Renal pelvis (tissue), 4 donors: ENCODE data around the gene SLC12A7. TPM values are rescaled to one million over a fixed set of nuclear protein-coding genes. Genes with fewer than 3 reads are reported as not detected.
"Not testable (repeated sequence)": the region's sequence is repeated elsewhere in the genome, so short reads cannot be mapped to it uniquely, and the experiment has no call there.

Experiments used
- DNase-seq: peaks from one replicate; pipeline ENCODE4 v3.0.0-alpha.2; 2013
- polyA plus RNA-seq, 3 donors: library from polyadenylated mRNA; unstranded; fragments of 120-200 nt; gene quantifications; one replicate each; pipeline ENCODE4 v1.2.1, GENCODE V29; 2013; ENCODE audit not compliant: insufficient read length in 3 of 3

Gene SLC12A7
- polyA plus RNA-seq, 3 donors: 41.3 to 50.2 (median 44.3) TPM

DNA sequence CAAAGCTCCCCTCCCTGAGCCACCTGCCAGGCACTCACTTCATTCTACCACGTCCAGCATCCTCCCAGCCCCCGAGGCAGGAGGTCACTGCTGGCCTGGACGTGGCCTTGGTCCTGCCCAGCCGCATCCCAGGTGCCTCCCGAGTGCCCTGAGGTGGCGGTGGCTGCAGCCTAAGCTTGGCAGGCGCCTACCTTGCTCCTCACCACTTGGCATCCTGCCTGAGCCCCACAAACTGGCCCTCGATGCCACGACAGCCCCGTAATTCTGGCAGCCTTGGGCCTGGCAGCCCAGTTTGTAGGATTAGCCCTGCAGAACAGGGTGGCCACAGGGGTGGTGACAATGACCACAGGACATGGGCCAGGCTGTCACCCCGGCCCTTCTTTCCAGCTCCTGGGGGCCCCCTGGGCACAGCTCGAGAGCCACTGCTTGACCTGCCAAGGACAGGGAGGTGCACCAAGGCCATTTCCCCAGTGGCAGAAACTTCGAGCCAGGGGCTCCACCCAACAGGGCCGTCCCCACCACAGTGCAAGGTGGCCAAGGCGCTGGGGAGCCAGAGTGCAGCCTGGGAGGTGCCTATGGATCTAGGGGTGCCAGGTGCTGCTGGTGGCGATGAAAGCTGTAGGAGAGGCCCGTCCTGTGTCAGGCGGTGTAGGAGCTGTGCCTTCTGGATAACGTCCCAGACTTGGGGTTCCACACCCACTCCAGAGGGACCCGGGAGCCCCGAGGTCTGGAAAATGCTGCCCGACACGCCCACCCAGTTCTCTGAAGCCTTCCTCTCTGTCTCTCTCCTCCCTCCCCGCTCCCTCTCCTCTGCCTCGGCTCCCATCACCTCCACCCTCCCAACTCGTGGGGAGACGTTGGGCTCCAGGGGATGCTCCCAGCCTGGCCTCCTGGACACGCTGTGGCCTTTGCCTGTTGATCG is 84.9 kb downstream of the SLC12A7 start:
- no peak for DNase-seq

DNA sequence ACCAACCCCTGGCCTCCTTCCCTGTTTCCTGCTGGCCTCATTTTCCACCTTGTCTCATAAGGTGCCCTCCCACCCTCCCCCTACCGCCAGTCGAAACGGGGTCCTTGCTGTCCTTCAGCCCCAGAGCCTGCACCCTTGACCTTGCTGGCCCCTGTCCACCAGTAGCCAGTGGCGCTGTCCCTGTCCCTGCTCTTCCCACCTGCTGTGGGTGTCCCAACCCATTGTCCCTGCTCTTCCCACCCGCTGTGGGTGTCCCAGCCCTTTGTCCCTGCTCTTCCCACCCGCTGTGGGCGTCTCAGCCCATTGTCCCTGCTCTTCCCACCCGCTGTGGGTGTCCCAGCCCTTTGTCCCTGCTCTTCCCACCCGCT is 89.9 kb downstream of the SLC12A7 start:
- not testable (repeated sequence) for DNase-seq

DNA sequence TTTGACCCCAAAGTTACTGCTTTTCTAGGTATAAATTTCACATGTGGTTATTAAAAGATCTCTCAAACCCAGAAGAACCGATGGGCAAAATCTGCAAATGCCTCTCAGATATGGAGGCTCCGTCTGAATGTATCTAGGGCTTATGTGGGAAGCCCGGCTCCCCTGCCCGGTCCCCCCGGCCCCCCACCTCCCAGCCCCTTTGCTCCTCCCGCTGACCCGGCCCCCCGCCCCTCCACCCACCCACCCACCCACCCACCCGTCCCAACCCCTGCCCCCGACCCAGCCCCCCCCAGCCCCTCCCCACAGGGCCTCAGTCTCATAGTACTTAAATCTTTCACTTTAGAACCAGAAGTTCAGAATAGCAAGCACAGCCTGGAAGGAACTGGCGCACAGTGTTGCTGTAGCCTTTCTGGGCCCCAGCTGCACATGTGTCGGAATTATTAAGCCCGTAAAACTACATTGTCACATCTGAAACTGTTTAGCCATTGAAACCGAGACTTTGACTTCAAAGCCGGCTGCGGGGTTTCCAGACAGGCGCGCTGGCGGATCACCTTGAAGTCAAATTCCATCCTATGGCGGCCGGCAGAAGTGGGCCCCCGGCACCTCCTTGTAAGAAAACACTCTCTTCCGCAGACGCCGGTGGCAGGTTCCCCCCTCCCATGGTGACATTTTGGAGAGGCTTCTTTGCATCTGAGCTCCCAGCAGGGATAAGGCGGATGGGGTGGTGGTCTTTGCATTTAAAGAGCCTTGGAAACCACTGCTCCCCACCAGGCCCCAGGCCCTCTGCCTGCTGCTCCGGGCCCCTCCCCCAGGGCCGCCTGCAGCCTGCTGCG is 90.5 kb downstream of the SLC12A7 start:
- DNase-seq: peak; percentile 80

DNA sequence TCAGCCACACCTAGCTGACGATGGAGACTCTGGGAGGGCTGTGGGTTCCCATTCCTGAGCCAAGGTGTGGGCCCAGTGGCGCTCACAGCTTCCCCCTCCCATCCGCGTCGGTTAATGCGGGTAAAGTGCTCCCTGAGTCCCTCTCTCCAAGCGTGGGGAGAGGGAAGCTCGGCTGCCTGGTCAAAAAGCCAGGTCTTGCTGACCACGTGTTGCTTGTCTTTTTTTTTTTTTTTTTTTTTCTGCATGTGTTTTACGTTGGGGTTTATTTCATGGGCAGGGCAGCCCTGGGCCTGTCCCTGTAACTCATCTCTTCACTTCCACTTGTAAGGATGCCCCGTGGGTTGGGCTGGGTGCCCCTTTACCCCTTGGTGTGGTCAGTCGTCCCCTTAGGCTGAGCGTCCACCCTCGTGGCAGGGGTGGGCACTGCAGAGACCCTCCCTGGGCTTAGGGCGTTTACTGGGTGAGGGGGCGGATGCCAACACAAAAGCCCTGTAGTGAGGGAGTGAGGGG is 91.4 kb downstream of the SLC12A7 start:
- DNase-seq: no peak

DNA sequence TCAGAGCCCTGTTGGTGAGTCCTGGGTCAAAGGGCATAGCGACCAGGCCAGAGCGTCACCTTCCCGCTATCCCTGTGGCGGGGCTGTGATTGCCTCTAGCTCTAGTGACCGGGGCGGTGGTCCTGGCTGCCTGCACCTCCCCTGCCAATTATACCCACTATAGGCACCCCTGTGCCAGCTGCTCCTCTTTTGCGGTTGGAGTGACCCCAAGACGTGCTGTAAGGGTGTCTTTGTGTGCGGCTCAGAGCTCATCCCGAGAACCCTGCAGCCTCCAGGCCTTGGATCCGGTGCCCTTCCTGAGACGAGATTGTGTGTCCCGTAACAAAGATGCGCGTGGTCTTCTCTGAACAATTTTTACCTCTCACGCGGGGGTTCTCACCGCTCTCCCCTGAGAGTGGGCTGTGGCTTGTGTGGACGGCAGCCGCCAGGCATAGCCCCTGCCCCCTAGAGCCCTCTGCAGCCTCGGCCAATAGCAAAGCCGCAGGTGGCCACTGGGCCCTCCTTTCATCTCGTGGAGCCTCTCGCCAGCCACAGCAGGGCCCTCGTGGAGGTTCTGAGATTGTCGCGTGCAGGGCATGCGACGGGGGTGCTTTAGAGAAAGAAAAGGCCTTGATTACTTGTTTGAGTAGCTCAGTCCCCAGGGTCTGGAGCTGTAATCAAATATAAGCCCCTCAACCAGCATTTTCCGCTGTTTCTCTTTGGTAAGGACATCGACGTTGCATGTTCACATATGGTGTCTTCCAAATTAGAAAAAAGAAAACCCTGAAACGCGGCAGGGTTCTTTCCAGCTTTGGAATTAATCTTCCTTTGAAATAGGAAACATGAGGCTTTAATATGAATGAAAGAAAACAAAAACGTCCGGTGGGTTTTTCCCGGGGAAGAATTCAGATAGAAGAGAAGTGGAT is 92.6 kb downstream of the SLC12A7 start:
- no peak for DNase-seq

DNA sequence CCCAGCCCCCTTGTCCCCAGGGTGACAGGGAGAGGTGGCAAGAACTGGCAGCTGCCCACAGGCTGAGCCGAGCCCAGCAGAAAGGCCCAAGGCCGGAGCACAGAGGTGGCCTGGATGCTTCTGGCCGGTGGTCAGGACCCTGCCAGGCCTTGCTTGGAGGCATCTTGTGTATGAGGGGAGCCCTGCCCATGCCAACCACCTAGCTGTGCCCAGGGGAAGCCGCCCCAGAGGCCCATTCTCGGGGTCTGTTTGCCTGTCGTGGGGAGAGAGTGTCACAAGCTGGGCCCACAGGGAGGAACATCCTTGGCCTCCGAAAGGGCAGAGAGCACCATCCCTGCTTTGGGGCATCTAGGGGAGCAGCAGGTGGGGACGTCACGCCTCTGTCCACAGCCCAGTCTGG is 93.3 kb downstream of the SLC12A7 start:
- no peak for DNase-seq

DNA sequence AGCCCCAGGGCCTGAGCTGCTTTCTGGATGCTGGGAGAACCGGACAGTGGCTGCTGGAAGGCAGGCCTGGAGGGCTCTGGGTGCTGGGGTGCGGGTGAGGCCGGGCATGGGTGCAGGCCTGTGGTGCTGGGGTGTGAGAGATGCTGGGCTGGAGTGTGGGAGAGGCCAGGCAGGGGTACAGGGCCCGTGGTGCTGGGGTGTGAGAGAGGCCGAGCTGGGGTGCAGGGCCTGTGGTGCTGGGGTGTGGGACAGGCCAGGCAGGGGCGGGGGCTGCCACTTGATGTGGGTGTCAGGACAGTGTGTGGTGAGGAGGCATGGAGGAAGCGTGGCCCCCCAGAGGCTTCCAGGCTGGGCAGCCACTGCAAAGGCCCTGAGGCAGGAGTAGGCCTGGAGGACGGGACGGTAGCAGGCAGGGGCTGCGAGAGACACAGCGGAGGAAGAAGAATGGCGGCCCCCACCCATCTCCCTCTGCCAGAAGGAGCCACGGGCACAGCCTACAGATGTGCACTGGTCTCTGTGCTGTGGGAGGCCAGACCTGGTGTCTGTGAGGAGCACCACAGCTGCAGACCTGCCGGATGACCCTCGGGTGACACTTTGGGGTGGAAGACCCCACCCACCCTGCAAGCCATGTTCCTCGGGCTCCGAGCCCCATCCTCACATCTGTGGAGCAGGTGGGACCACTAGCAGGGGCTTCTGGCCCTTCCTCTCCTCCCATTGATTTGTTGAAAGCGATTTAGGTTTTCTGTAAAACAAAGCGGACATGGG is 94.0 kb downstream of the SLC12A7 start:
- DNase-seq: no peak

DNA sequence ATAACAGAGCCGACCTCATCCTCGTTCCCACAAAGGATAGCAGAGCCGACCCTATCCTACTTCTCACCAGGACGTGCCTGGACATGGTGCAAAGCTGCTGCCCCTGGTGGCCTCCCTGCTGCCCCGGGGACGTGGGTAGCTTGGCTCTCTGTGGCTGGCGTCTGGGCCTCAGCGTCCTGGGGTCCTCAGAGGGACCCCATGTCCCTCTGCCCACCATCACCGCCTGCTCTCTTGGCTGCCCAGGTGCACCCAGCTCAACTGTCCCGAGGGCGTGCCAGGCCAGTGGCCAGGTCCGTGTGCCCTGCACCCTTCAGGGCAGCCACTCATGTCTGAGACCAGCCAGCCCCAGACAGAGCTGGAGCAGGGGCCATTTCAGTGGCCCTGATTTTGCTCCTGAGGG is 94.8 kb downstream of the SLC12A7 start:
- DNase-seq: no peak

DNA sequence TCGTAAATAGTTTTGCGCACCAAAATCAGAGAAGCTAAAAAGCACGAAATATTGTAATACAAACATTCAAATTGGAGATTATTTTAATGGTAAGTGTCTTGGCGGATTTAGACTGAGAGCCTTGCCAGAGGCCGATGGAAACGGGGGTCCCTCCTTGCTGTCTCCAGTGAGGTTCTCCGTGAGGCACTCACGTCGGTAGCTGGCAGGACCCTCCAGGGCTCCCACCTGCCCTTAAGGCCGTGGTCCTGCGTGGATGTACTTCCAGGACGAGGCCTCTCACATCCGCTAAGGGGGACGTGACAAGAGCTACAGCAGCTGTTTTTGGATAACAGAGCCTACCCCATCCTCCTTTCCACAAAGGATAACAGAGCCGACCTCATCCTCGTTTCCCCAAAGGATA is 95.4 kb downstream of the SLC12A7 start:
- no peak for DNase-seq

DNA sequence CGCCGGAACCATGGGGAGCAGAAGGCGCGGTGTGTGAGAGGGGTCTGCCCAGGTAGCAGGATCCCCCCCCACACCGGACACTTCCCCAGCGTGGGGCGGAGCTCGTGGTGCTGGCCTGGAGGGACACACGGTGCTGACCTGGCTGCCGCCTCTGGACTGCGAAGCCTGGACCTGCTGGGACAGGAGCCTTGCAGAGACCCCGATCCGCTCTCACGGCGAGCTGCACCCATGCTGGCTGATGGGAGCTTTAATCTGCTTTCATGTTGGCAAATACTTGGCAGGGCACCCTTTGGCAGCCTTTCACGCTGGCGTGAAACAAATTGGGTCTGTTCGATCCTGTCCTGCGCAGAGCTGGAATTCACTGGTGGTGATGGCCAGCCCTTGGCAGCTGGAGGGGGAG is 95.8 kb downstream of the SLC12A7 start:
- DNase-seq: no peak

DNA sequence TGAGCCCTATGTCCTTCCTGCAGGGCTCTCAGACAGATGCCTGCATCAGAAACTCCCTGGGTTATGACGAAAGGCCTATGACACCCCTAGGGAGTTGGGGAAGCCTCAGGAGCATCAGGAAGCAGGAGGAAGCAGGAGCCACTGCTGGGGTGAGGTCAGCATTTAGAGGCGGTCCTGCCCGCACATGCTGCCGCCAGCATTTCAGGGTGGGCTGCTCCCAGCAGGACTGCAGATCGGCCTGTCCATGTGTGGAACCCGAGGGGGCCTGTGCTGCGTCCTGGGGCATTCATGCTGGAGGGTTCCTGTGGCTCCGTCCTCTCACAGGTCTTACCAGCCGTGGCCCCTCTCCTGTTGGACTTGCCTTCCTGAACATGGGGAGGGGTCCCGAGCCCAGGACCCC is 96.4 kb downstream of the SLC12A7 start:
- no peak for DNase-seq

DNA sequence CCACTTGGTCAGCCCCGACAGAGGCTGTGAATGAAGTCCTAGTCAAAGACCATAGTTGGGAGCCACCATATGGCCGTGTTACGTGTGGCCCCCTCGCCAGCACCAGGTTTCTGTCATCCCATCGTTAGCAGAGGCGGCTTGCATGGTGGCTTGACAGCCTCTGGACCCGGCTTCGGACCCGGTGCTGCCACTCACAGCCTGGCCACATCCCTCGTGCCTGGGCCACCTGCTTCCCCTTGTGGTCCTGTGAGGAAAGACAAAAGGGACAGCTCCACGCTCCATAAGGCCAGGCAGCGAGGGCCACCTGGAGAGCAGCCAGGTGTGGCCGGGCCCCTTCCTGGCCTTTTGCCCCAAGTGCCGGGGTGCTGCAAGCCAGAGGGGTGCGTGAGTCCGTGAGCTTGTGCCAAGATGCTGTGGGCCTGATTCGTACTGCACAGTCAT is 97.1 kb downstream of the SLC12A7 start:
- DNase-seq: no peak

DNA sequence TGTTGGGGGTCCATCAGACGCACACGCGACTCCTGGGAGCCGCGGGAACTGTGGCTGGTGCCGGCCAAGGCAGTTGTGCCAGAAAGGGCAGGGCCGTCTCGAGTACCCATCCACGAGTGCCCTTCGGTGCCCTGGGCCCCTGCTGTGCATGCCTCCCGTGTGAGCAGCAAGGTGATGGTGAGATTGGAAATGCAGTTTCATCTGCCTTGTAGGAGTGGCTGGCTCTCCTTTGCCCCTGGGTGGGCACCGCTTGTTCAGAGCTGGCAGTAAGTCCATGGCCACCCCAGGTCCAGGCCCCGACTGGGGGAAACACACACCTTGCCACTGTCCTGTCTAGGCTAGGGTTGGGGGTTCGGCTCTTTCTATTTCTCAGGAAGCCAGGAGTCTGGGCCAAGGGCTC is 97.5 kb downstream of the SLC12A7 start:
- no peak for DNase-seq

DNA sequence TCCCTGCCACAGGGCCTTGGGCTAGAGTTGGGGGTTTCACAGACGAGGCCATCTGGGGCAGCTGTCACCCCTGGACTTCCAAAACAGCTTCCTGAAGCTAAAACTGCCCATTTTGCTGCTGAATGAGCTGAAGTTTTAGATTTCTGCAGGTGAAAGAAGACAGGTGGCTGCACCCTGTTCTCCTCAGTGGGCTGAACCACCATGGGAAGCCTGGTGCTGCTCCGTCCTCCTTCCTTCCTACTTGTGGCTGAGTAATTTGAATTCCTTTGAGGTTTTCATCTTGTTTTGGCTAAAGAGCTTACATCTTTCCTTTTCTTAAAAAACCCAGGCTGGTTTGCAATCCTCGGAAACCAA is 97.9 kb downstream of the SLC12A7 start:
- DNase-seq: no peak

DNA sequence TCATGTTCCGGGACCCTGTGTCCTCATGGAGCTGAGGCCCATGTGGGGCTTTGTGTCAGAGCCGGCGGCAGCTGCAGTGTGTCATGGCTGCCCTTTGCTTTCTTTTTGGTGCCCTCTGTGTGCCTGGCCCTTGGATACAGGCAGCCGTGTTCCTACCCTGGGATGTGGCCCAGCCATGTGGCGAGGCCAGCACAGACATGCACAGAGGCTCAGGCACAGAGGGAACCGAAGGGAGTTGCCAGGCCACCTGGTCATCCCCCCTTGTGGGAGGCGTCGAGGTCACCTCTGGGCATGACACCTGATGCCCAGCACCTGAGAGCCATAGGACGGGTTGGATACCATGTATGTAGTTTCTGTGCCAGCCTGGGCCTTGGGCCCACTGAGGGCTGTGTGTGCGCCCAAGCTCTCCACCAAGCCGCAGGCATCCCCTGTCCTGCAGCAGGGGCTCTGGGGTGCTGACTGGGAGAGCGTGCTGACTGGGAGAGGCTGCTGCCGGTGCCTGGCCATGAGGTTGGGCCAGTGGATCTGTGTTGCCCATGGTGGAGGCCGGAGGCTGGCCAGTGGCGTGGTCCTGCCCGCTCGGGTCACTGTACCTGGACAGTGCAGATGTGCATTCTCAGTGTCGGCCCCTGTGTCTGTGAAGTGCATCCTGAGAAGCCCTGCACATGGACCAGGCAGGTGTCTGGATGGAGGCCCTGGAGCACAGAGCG is 98.5 kb downstream of the SLC12A7 start:
- DNase-seq: no peak

DNA sequence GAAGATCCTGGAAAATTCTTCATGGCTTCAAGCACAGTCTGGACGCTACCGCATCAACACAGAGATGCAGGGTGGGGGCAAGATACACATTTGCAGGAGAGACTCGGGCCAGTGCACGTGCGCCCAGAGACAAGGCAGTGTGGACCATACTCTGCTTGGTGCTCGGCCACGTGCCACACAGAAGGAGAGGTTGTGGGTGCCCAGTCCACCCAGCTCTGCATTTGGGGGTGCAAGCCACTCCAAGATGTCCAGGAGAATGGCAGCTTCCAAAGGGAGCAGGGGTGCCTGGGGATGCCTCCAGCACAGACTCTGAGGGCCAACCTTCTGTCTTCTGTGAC is 99.0 kb downstream of the SLC12A7 start:
- DNase-seq: no peak

DNA sequence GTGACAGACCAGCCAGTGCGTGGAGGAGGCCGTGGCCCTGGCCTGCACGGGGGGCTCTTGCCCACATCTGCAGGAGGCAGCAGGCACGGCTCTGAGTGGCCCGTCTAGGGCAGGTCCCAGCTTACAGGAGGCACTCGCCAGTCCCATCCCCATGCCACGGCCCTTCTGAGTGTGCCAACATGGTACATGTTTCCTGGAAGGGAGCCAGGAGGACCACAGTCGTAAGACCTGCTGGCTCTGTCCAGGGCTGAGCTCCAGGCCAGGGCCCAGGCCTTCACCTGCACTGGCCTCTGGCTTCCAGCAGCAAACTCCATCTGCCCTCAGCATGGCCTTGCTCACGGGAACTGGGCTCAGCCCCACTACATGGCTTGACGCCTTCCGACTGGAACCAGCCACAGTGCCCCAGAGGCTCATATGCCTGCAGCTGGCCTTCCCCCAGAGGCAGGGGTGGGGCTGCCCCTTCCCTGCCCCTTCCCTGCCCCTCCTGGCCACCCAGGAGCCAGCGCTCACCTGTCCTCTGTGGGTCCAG is 99.5 kb downstream of the SLC12A7 start:
- DNase-seq: no peak

DNA sequence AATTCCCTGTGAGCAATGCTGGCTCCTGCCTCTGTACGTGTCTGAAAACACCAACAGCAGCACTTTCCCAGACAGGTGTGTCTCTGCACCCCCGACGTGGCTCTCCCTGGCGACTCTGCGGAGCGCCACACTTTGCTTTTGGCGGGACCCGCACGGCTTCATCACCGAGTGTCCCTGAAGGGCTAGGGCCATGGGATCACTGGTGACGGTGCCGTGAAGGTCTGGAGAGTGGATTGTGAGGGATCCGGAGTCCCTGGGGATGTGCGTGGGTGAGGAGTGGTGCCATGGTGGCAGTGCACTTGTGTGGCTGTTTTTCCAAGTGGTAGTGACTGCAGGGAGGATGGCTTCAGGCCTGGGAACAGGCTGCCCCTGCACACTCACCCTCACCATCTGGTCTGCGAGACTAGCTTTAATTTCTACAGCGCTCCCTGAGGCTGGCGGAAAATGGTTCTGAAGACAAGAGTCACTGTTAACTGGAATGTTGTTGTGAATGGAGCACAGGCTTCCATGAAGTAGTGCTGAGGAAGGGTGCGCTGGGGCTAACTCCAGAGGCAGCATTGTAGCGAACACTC is 100.0 kb downstream of the SLC12A7 start:
- DNase-seq: no peak

DNA sequence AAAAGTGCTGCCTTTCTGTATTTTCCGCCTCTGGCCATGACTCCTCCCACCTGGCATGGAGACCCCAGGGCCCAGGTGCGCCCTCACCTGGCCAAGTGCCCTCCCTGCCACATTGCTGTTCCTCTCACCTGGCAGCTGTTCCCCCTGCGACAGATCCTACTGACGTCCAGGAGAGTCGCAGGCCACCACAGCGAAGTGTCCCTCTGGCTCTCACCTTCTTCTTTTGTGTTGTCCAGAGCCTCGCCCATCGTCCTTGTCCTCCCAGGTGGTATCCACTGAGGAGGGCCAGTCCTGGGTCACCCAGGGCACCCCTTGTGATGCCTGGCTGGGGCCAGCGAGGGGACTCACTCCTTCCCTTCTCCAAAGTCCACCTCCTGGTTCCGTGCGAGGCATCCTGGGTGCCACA is 100.6 kb downstream of the SLC12A7 start:
- DNase-seq: no peak

DNA sequence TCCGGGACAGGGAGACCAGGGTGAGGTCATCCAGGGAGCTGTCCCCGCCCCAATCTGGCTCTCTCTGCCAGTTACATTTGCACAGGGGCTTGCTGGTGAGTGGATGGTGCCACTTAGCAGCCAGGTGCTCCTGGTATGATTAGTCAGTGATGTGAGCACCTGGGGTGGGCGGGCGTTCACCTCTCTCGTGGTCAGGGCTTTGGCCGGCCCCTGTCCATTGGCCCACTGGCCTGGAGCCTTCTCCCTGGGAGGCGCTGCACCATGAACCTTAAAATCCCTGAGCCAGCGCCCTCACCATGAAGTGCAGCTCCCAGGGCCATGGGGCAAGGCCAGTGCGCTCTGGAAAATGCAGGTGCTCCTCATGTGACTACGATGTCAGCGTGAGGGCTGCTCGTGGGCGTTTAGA is 101.2 kb downstream of the SLC12A7 start:
- DNase-seq: no peak
